ENCODE measurements around the gene THSD7A.

THSD7A gene

DNA sequence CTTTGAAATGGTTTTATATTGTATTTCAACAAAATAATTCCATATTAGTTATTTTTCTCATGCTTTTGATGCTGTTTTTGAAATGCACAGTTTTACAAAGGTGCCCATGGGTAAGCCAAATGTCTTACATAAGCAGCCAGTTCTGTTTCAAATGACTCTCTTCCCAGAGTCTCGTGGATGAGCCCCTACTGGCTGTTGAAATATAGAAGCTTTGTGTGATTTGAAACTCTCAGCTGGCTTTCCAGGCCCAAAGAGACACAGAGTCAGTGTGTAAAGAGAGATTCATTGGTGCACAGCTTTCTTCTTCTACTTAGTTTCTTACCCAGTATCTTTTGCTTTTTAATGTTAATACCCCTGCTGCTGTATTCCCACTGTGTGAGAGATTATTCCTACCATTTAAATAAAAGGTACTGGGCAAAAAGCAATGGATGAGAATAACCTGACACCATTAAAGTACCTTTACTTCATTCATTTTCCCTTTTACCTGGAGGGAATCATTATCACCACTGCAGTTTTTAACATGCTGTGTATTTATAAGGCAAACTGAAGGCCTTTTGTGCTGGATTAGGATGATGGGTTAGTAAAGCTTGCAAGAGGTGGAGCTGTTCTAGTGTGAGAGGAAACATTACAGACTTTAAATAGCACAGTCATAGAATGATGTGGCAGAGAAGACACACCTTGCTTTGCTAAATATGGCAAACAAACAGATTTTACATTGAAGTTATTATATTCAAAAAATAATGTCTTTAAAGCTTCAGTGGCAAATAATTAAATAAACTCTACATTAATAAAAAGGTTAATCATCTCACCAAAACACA lies 415.1 kb downstream of the THSD7A start:
- Histone ChIP-seq H3K27ac (ENCODE audit: low read length) (no peak overlapping the region), H3K79me2 (ENCODE audit: low read length) (no peaks in the 10 kb centered on the region), H3F3A (ENCODE audit: insufficient read depth, low read length) (no peaks in the 10 kb centered on the region), H4K20me1 (ENCODE audit: insufficient read depth, low read length) (no peaks in the 10 kb centered on the region), H3K27me3 (replicated peaks; ENCODE audit: insufficient read depth, low read length) (no peaks in the 10 kb centered on the region), H3K9me2 (replicated peaks; ENCODE audit: insufficient read depth, low read length) (no peaks in the 10 kb centered on the region), H3K4me2 (ENCODE audit: low read depth, low read length) (no peak overlapping the region), H3K4me1 (ENCODE audit: low read length) (no peaks in the 10 kb centered on the region), H2AFZ (ENCODE audit: low read length) (no peak overlapping the region), H3K9ac (ENCODE audit: low read length) (no peak overlapping the region), H3K4me3 (ENCODE audit: low read length) (no peak overlapping the region), H3K9me3 (replicated peaks; ENCODE audit: insufficient read depth, low read length) (no peaks in the 10 kb centered on the region), H3K36me3 (replicated peaks; ENCODE audit: insufficient read depth, low read length) (no peaks in the 10 kb centered on the region)
- no peak for DNase-seq
- TF ChIP-seq EZH2 (optimal IDR thresholded peaks at IDR 0.05; ENCODE audit: low read depth, low read length) (no peak), EZH2phosphoT487 (IDR thresholded peaks at IDR 0.05; ENCODE audit: low read length) (no peak)
- TF ChIP-seq, protein P1, sequence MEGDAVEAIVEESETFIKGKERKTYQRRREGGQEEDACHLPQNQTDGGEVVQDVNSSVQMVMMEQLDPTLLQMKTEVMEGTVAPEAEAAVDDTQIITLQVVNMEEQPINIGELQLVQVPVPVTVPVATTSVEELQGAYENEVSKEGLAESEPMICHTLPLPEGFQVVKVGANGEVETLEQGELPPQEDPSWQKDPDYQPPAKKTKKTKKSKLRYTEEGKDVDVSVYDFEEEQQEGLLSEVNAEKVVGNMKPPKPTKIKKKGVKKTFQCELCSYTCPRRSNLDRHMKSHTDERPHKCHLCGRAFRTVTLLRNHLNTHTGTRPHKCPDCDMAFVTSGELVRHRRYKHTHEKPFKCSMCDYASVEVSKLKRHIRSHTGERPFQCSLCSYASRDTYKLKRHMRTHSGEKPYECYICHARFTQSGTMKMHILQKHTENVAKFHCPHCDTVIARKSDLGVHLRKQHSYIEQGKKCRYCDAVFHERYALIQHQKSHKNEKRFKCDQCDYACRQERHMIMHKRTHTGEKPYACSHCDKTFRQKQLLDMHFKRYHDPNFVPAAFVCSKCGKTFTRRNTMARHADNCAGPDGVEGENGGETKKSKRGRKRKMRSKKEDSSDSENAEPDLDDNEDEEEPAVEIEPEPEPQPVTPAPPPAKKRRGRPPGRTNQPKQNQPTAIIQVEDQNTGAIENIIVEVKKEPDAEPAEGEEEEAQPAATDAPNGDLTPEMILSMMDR (IDR thresholded peaks at IDR 0.05; ENCODE audit: low read length): no peak

- no peak overlapping the region for H2AFZ ChIP-seq (ENCODE audit: low read length)
- no peak overlapping the region for H3K4me2 ChIP-seq (ENCODE audit: low read depth, low read length)
- H3K9me2 ChIP-seq (replicated peaks; ENCODE audit: insufficient read depth, low read length): no peaks in the 10 kb centered on the region
- H3F3A ChIP-seq (ENCODE audit: insufficient read depth, low read length): no peaks in the 10 kb centered on the region
- no peak for DNase-seq
- no peak overlapping the region for H3K9ac ChIP-seq (ENCODE audit: low read length)
- H3K9me3 ChIP-seq (replicated peaks; ENCODE audit: insufficient read depth, low read length): no peaks in the 10 kb centered on the region
- H3K27me3 ChIP-seq (replicated peaks; ENCODE audit: insufficient read depth, low read length): no peaks in the 10 kb centered on the region
- no peak overlapping the region for H3K27ac ChIP-seq (ENCODE audit: low read length)
- no peaks in the 10 kb centered on the region for H3K36me3 ChIP-seq (replicated peaks; ENCODE audit: insufficient read depth, low read length)
- no peaks in the 10 kb centered on the region for H3K4me1 ChIP-seq (ENCODE audit: low read length)
- TF ChIP-seq EZH2phosphoT487 (IDR thresholded peaks at IDR 0.05; ENCODE audit: low read length): no peak
- TF ChIP-seq, protein P1 (IDR thresholded peaks at IDR 0.05; ENCODE audit: low read length): no peak
- TF ChIP-seq EZH2 (optimal IDR thresholded peaks at IDR 0.05; ENCODE audit: low read depth, low read length): no peak
- no peak overlapping the region for H3K4me3 ChIP-seq (ENCODE audit: low read length)
- no peaks in the 10 kb centered on the region for H3K79me2 ChIP-seq (ENCODE audit: low read length)
- no peaks in the 10 kb centered on the region for H4K20me1 ChIP-seq (ENCODE audit: insufficient read depth, low read length)
These were observed 416.9 kb downstream of the THSD7A start for GRCh38 chr7:11415101-11415500.

DNA sequence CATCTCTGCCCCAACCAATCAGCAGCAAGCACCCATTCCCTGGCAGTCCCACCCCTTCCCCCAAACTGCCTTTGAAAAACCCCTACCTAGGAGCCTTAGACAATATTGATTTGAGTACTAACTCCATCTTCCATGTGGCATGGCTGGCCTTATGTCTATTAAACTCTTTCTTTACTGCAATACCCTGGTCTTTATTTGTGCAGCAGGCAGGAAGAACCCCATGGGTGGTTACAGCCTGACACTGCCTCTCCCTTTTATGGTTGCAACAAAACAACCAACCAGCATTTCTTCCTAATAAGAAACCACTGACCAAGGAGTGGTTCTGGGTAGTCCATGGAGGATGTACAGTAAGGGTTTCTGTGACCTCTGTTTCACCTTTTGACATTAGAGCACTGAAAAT lies 418.1 kb downstream of the THSD7A start:
- no peaks in the 10 kb centered on the region for H3F3A ChIP-seq (ENCODE audit: insufficient read depth, low read length)
- H3K36me3 ChIP-seq (replicated peaks; ENCODE audit: insufficient read depth, low read length): no peaks in the 10 kb centered on the region
- no peaks in the 10 kb centered on the region for H3K27me3 ChIP-seq (replicated peaks; ENCODE audit: insufficient read depth, low read length)
- TF ChIP-seq, protein P1 (IDR thresholded peaks at IDR 0.05; ENCODE audit: low read length): no peak
- no peak for TF ChIP-seq EZH2phosphoT487 (IDR thresholded peaks at IDR 0.05; ENCODE audit: low read length)
- TF ChIP-seq EZH2 (optimal IDR thresholded peaks at IDR 0.05; ENCODE audit: low read depth, low read length): no peak
- H3K27ac ChIP-seq (ENCODE audit: low read length): no peak overlapping the region
- H3K4me2 ChIP-seq (ENCODE audit: low read depth, low read length): no peak overlapping the region
- H4K20me1 ChIP-seq (ENCODE audit: insufficient read depth, low read length): no peaks in the 10 kb centered on the region
- H3K9me3 ChIP-seq (replicated peaks; ENCODE audit: insufficient read depth, low read length): no peaks in the 10 kb centered on the region
- H2AFZ ChIP-seq (ENCODE audit: low read length): no peak overlapping the region
- no peak overlapping the region for H3K9ac ChIP-seq (ENCODE audit: low read length)
- H3K4me3 ChIP-seq (ENCODE audit: low read length): no peak overlapping the region
- no peaks in the 10 kb centered on the region for H3K79me2 ChIP-seq (ENCODE audit: low read length)
- H3K4me1 ChIP-seq (ENCODE audit: low read length): no peaks in the 10 kb centered on the region
- no peaks in the 10 kb centered on the region for H3K9me2 ChIP-seq (replicated peaks; ENCODE audit: insufficient read depth, low read length)
- DNase-seq: no peak
